Measurements from ENCODE around the gene SERINC5.
A peak's percentile ranks its signal among the peaks of the same experiment; 100 is the strongest.
"Not testable (repeated sequence)": the region's sequence is repeated elsewhere in the genome, so short reads cannot be mapped to it uniquely, and the experiment has no call there.

The SERINC5 gene

DNA sequence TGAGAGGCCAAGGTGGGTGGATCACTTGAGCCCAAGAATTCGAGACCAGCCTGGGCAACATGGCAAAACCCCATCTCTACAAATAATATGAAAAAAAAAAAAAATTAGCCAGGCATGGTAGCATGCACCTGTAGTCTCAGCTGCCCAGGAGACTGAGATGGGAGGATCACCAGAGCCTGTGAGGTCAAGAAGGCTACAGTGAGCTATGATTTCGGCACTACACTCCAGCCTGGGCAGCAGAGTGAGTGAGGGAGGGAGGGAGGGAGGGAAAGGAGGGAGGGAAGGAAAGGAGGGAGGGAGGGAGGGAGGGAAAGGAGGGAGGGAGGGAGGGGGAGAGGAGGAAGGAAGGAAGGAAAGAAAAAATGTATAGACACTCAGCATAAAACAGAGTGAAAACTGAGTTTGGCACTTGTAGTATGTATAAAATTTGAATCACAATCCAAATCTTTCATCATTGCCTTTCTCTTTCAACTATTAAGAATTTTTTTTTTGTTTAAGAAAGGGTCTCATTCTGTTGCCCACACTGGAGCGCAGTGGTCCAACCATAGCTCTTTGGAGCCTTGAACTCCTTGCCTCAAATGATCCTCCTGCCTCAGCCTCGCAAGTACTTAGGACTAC lies 27.8 kb downstream of the SERINC5 start:
- DNase-seq (ENCODE audit: low spot score) = no peak

GRCh38 chr5:80225934-80226326 lies 29.9 kb downstream of the SERINC5 start:
- DNase-seq (ENCODE audit: low spot score) = no peak

GRCh38 chr5:80225189-80225933 lies 30.5 kb downstream of the SERINC5 start:
- DNase-seq (ENCODE audit: low spot score) = no peak

DNA sequence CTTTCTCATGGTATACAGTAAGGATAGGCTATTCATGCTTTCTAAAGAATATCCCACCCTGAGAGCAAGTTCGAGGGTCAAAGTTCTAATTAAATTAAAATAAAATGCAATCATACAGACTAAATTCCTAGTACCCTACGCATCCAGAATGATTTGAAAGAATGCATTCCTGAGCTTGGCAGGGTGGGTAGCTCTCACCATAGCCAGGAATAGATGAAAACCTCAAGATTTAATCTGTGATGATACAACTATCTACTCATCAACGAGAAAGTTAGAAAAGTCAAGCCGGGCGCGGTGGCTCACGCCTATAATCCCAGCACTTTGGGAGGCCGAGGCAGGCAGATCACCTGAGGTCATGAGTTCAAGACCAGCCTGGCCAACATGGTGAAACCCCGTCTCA lies 32.3 kb downstream of the SERINC5 start:
- no peak for DNase-seq (ENCODE audit: low spot score)

- no peak for DNase-seq (ENCODE audit: low spot score)
Measured at GRCh38 chr5:80220245-80220897, 35.5 kb downstream of the SERINC5 start.

DNA sequence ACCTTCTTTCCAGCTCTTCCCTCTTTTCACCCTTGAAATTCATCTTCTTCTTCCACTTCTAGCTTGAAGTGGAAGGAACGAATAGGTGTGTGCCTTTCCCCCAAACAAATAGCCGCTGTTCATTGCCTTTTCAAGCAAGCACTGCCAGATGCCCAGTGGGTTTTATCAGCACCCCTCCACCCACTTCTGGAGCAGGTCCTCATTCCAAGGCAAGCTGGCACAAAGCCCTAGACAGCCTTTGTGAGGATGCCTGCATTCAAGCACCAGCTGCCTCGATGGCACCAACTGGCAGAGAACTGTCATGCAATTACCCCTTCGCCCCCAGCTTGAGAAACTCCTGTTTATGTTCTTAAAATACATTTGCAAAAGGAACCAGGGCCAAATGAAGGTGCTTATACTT lies 36.5 kb downstream of the SERINC5 start:
- DNase-seq (ENCODE audit: low spot score) = peak; percentile 37

GRCh38 chr5:80217667-80218066 lies 38.2 kb downstream of the SERINC5 start:
- peak; percentile 49 for DNase-seq (ENCODE audit: low spot score)

DNA sequence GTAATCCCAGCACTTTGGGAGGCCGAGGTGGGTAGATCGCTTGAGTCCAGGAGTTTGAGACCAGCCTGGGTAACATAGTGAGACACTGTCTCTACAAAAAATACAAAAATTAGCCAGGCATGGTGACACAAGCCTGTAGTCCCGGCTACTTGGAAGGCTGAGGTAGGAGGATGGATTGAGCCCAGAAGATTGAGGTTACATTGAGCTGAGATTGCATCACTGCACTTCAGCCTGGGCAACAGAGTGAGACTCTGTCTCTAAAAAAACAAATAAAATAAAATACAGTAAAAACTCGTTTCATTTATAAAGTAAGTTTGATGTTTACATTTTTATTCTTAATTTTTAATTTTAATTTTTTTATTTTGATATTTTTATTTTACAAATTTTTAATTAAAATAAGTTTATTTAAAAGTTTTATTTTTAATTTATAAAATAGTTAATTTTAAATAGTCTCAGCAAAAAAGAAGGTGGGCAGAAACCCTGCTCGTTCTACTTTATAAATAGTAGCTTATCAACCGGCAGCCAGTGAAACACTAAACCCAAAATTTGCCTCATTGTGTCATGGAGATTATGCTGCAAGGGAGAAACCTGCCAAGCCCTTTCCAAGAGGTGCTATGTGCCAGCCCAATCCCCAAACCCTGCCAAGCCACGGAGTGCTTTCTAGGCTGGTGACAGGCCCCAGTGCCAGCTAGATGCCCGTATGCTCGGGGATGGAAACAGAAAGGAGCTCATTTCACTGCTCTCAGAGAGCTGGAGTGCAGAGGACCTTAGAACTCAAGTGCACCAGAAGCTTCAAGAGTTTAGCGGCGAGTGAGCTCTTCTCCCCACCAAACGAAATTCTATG lies 38.9 kb downstream of the SERINC5 start:
- peak; percentile 67 for DNase-seq (ENCODE audit: low spot score)

DNA sequence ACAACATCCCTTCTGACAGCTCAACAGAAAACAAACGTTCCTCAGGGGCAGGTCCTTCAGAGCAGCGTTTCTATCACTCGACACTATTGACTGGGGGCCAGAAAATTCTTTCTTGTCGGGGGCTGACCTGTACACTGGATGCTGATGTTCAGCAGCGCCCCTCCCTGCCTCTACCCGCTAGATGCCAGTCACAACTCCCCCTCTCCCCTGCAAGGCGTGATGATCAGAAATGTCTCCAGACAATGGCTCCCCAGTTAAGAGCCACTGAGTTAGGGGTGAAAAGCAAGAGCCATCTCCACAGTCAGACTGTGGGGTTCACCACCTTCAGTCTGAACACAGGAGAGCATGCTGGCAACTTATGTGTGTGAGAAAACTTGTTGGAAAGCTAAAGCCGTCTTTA lies 39.8 kb downstream of the SERINC5 start:
- no peak for DNase-seq (ENCODE audit: low spot score)

DNA sequence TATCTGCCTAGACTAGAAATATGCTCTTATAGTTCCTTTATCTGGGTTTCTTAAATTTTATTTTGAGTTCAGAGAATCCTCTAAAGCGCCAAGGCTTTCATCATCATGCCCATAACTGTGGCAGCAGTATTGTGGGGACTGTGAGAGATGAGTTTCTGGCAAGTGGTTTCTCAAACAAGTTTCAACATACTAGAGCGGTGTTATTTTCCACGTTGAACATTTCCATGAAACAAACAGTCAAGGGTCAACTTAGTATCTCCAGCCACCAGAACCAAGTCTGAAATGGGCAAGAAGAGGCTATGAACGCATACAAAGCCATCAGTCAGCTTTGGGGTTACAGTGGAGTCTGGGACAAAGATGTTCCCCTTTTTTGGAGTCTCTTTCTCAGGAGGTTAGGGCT lies 40.3 kb downstream of the SERINC5 start:
- no peak for DNase-seq (ENCODE audit: low spot score)

DNA sequence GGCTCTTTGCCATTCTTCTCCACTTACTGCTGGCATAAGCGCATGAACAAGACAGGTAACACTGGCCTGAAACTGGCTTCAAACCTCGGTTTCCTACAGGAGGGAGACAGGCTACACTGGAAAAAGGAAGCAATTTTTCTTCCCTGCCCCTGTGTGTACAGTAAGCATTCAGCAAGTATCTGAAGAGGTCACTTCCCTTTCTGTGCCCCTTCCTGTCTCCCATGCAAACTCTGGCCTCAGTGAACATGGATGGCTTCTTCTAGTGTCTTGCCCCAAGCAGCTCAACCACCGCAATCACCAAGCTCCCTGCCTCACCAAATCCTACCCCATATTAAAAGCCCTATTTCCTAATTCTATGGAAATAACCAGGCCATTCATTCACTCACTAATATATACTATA lies 42.4 kb downstream of the SERINC5 start:
- no peak for DNase-seq (ENCODE audit: low spot score)

- no peak for DNase-seq (ENCODE audit: low spot score)
Measured at GRCh38 chr5:80212171-80212667, 43.6 kb downstream of the SERINC5 start.

DNA sequence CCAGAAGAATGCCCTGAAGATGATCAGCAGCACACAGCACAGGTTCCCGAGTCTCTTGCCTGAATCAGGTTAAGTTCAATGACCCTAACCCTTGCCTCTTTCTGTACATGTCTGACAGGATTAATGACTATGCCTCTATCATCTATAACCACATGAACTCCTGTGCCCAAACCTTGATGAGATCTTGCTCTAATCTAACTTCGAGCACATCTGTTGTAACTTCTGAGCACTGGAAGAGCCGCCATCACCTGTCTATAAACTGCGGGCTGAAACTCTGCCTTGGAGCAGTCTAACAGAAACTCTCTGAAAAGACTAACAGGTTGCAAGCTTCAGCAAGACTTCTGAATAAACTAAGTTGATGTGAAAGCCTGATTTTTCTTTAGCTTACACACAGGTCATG lies 44.5 kb downstream of the SERINC5 start:
- no peak for DNase-seq (ENCODE audit: low spot score)

- DNase-seq (ENCODE audit: low spot score) = no peak
Measured at GRCh38 chr5:80210014-80210413, 45.8 kb downstream of the SERINC5 start.

- DNase-seq (ENCODE audit: low spot score) = no peak
Measured at GRCh38 chr5:80208381-80208780, 47.5 kb downstream of the SERINC5 start.

GRCh38 chr5:80207832-80208231 lies 48.0 kb downstream of the SERINC5 start:
- DNase-seq (ENCODE audit: low spot score) = no peak

DNA sequence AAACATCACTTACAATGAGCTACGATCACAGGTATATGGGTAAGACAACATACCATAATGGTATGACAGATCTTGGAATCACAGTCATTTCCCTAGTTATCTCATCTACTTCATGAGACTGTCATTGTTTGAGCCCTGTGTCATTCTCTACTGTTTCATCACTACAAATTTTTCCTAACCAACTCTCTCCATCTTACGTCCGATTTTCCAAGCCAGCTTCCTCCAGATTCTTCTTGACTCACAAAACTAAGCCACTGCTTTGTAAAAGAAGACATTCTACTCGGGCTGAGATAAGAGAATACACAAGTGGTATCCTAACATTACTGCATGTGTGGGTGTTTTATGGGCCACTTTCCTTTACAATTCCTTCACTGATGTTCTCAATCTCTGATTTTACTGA lies 49.6 kb downstream of the SERINC5 start:
- DNase-seq (ENCODE audit: low spot score) = no peak

DNA sequence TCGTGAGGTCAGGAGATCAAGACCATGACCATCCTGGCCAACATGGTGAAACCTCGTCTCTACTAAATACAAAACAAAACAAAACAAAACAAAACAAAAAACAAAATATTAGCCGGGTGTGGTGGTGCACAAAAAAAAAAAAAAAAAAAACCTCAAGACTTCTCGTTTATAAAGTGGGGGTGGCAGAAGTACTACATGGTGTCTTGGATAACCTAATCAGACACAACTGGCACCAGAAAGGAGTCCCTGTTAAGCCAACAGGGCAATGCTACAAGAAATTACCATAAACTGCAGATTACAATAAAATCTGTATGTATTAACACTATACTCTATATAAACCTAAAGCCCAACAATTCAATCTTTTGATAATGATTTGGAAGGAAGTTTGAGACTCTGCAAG lies 50.0 kb downstream of the SERINC5 start:
- no peak for DNase-seq (ENCODE audit: low spot score)

GRCh38 chr5:80204808-80205614 lies 50.8 kb downstream of the SERINC5 start:
- DNase-seq (ENCODE audit: low spot score) = peak; percentile 80

- not testable (repeated sequence) for DNase-seq (ENCODE audit: low spot score)
Measured at GRCh38 chr5:80201763-80202162, 54.1 kb downstream of the SERINC5 start.

- no peak for DNase-seq (ENCODE audit: low spot score)
Measured at GRCh38 chr5:80198920-80199319, 56.9 kb downstream of the SERINC5 start.

Data from hematopoietic multipotent progenitor cell treated with erythropoietin and hydrocortisone succinate and interleukin-3 and kit ligand, for 17 days (in vitro differentiated cells).